Measurements from ENCODE around the gene TTYH1. TPM values are rescaled to one million over a fixed set of nuclear protein-coding genes. Genes with fewer than 3 reads are reported as not detected.
A peak's percentile ranks its signal among the peaks of the same experiment; 100 is the strongest.

Gene TTYH1
- total RNA-seq, 1 donor from 2014 or later: 207 TPM

GRCh38 chr19:54435551-54436016 is 20.3 kb downstream of the TTYH1 start:
- no peak for DNase-seq (ENCODE audit: low read depth, low spot score)
- H3K4me3 Mint-ChIP-seq: no peak overlapping the region
- H3K36me3 Mint-ChIP-seq (ENCODE audit: low read depth): peaks cover 7% of the 10 kb centered on the region
- TF ChIP-seq, protein P1, sequence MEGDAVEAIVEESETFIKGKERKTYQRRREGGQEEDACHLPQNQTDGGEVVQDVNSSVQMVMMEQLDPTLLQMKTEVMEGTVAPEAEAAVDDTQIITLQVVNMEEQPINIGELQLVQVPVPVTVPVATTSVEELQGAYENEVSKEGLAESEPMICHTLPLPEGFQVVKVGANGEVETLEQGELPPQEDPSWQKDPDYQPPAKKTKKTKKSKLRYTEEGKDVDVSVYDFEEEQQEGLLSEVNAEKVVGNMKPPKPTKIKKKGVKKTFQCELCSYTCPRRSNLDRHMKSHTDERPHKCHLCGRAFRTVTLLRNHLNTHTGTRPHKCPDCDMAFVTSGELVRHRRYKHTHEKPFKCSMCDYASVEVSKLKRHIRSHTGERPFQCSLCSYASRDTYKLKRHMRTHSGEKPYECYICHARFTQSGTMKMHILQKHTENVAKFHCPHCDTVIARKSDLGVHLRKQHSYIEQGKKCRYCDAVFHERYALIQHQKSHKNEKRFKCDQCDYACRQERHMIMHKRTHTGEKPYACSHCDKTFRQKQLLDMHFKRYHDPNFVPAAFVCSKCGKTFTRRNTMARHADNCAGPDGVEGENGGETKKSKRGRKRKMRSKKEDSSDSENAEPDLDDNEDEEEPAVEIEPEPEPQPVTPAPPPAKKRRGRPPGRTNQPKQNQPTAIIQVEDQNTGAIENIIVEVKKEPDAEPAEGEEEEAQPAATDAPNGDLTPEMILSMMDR (conservative IDR thresholded peaks at IDR 0.05): no peak
- H3K4me1 Mint-ChIP-seq: peaks cover 62% of the 10 kb centered on the region
- H3K27me3 Mint-ChIP-seq (ENCODE audit: low read depth): peaks cover 20% of the 10 kb centered on the region
- H3K9me3 Mint-ChIP-seq: no peaks in the 10 kb centered on the region
- H3K27ac Mint-ChIP-seq (ENCODE audit: unreplicated experiment): no peak overlapping the region

DNA sequence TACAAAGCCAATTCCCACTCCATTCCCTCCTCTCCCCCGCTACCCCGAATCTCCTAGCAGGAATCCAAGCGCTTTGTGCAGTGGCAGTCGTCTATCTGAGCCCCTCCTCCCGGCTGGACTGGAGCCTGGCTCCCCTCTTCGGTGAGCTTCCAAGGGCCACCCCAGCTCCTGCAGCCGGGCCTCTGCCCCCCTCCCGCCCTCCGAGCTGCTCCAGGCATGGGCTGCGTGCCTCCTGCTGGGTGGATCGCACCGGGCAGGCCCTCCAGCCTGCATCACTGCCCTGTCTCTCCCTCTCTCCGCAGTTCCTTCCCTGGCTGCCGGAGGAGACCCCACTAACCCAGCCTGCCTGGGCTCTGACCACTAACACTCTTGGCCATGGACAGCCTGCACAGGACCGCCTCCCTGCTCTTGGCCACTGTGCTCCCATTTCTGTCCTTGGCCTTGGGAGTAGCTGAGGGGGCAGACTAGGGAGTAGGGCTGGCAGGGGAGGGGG is 20.8 kb downstream of the TTYH1 start:
- peaks cover 57% of the 10 kb centered on the region for H3K4me1 Mint-ChIP-seq
- H3K27ac Mint-ChIP-seq (ENCODE audit: unreplicated experiment): no peak overlapping the region
- peak overlapping the region; percentile 63 for H3K4me3 Mint-ChIP-seq
- DNase-seq (ENCODE audit: low read depth, low spot score): no peak
- H3K27me3 Mint-ChIP-seq (ENCODE audit: low read depth): peaks cover 18% of the 10 kb centered on the region
- no peaks in the 10 kb centered on the region for H3K9me3 Mint-ChIP-seq
- TF ChIP-seq, protein P1 (conservative IDR thresholded peaks at IDR 0.05): no peak
- peaks cover 6% of the 10 kb centered on the region for H3K36me3 Mint-ChIP-seq (ENCODE audit: low read depth)

- peaks cover 5% of the 10 kb centered on the region for H3K36me3 Mint-ChIP-seq (ENCODE audit: low read depth)
- peaks cover 52% of the 10 kb centered on the region for H3K4me1 Mint-ChIP-seq
- H3K27ac Mint-ChIP-seq (ENCODE audit: unreplicated experiment): no peak overlapping the region
- H3K9me3 Mint-ChIP-seq: no peaks in the 10 kb centered on the region
- peak overlapping the region; percentile 63 for H3K4me3 Mint-ChIP-seq
- TF ChIP-seq, protein P1 (conservative IDR thresholded peaks at IDR 0.05): no peak
- no peak for DNase-seq (ENCODE audit: low read depth, low spot score)
- H3K27me3 Mint-ChIP-seq (ENCODE audit: low read depth): peaks cover 16% of the 10 kb centered on the region
Observed at GRCh38 chr19:54436628-54437252, 21.5 kb downstream of the TTYH1 start.

DNA sequence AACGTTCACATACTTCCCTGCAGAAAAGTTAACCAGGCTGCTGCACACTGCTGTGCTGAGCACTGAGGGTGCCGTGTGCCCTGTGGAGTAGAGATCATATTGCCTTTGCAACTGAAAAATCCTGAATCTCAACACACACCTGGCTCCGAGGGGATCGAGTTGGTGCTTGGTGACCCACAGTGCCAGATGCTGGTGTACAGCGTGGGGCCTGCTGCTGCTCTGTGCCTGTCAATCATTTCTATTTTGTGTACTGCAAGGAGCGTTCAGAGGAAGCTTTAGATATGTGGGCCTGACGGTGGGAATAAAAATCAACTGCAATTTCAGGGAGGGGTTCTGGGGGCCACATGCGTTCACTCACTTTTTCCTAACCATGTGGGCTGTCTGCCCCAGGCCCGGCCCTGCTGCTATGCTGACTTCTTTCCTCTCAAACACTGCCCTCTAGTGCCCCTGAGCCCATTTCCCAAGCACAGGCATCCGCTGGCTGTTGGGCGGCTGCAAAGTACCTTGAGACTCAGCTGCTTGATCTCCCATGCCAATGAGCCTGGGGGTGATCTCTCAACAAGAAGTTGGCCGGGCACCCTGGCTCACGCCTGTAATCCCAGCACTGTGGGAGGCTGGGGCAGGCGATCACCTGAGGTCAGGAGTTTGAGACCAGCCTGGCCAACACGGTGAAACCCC is 24.0 kb downstream of the TTYH1 start:
- Mint-ChIP-seq H3K9me3 (no peaks in the 10 kb centered on the region), H3K36me3 (ENCODE audit: low read depth) (peaks cover 6% of the 10 kb centered on the region), H3K27me3 (ENCODE audit: low read depth) (peaks cover 14% of the 10 kb centered on the region), H3K4me3 (peak overlapping the region; percentile 76), H3K27ac (ENCODE audit: unreplicated experiment) (no peak overlapping the region), H3K4me1 (peaks cover 45% of the 10 kb centered on the region)
- TF ChIP-seq, protein P1 (conservative IDR thresholded peaks at IDR 0.05): peak; percentile 60
- DNase-seq (ENCODE audit: low read depth, low spot score): peak; percentile 59

DNA sequence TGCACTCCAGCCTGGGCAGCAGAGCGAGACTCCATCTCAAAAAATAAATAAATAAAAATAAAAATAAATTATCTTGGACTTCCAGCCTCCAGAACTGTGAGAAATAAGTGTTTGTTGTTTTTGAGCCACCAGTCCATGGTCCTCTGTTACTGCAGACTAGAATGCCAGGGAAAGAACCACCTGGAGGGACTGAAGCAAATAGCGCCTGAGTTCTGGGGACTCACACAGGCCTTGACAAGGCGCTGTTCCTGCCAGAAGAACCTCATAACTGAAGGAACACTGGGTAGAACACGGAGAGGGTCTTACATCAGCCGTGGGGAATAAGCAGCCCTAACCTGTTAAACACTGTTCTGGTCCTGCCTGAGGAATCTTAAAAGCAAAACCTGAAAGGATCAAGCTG is 25.4 kb downstream of the TTYH1 start:
- no peak for DNase-seq (ENCODE audit: low read depth, low spot score)
- H3K4me1 Mint-ChIP-seq: peaks cover 35% of the 10 kb centered on the region
- H3K4me3 Mint-ChIP-seq: no peak overlapping the region
- no peaks in the 10 kb centered on the region for H3K9me3 Mint-ChIP-seq
- no peak overlapping the region for H3K27ac Mint-ChIP-seq (ENCODE audit: unreplicated experiment)
- H3K27me3 Mint-ChIP-seq (ENCODE audit: low read depth): peaks cover 9% of the 10 kb centered on the region
- H3K36me3 Mint-ChIP-seq (ENCODE audit: low read depth): peaks cover 6% of the 10 kb centered on the region
- TF ChIP-seq, protein P1 (conservative IDR thresholded peaks at IDR 0.05): no peak

Data from neural crest cell (in vitro differentiated cells).